ENCODE measurements around the gene IL18R1. TPM values are rescaled to one million over a fixed set of nuclear protein-coding genes. Genes with fewer than 3 reads are reported as not detected.

The IL18R1 gene
- total and polyA plus RNA-seq, 9 of the 15 experiments (the other 6 are each of a cell fraction or from before 2014, with no cell fraction given), result 0.55 to 10.0 (median 2.5) TPM

- TF ChIP-seq TCF7L2 (IDR thresholded peaks at IDR 0.05; ENCODE audit: low read depth, low read length) (no peak), TARDBP (IDR thresholded peaks at IDR 0.05) (no peak), SOX6 (IDR thresholded peaks at IDR 0.05) (peak; percentile 92), U2AF2 (optimal IDR thresholded peaks at IDR 0.05; ENCODE audit: low read depth, low read length) (no peak), ZC3H11A (IDR thresholded peaks at IDR 0.05; ENCODE audit: low read depth, low read length) (no peak), KDM2B (CRISPR knock-in tag; IDR thresholded peaks at IDR 0.05) (no peak), ZBTB17 (CRISPR knock-in tag; IDR thresholded peaks at IDR 0.05) (peak; percentile 81), GMEB1 (CRISPR knock-in tag; IDR thresholded peaks at IDR 0.05) (peak; percentile 50), KLF13 (tag; IDR thresholded peaks at IDR 0.05; ENCODE audit: borderline replicate concordance, low read depth) (no peak), HNRNPUL1 (IDR thresholded peaks at IDR 0.05; ENCODE audit: low read length) (no peak), ZNF766 (CRISPR knock-in tag; conservative IDR thresholded peaks at IDR 0.05) (peak; percentile 81), RBM25 (IDR thresholded peaks at IDR 0.05; ENCODE audit: low read depth, low read length, severe bottlenecking) (peak; percentile 100), CHCHD3 (CRISPR knock-in tag; IDR thresholded peaks at IDR 0.05) (no peak), CBFA2T3 (IDR thresholded peaks at IDR 0.05) (peak; percentile 98), FOXM1 (IDR thresholded peaks at IDR 0.05; ENCODE audit: low read depth) (peak; percentile 91), FOXM1 (CRISPR knock-in tag; IDR thresholded peaks at IDR 0.05; ENCODE audit: low read depth) (no peak), RNF2 (IDR thresholded peaks at IDR 0.05) (peak; percentile 96), ZFP91 (CRISPR knock-in tag; IDR thresholded peaks at IDR 0.05) (no peak), ATF4 (CRISPR knock-in tag; IDR thresholded peaks at IDR 0.05) (peak; percentile 35; the same call in 1 of the 2 replicates)
Measured at GRCh38 chr2:102335871-102336366, 19.7 kb upstream of the IL18R1 start (continued).

Data from K562 (cell line).